ENCODE measurements around the gene CPNE7.
"Not testable (repeated sequence)": the region's sequence is repeated elsewhere in the genome, so short reads cannot be mapped to it uniquely, and the experiment has no call there.

CPNE7 gene

DNA sequence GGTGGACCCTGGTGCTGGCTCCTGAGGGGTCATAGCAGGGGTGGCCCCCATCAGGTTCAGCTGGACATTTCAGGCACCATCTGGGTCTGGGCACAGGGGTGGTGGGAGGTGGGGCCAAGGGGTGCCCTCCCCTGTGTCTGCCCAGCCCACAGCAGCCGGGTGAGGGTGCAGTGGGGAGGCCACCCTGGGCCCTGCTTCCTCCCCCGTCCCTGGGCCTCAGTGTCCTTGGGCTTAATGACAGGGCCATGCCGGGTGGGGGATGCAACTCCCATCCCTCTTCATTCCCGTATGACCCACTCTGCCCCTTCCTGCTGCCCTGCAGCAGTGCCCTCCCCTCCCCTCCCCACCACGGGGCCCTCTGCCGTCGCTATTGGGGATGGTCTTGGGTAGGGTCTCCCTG is 10.7 kb downstream of the CPNE7 start:
- no peak for DNase-seq

GRCh38 chr16:89586853-89587252 is 11.3 kb downstream of the CPNE7 start:
- DNase-seq = no peak

- DNase-seq = not testable (repeated sequence)
These were observed 12.1 kb downstream of the CPNE7 start for GRCh38 chr16:89587676-89588075.

GRCh38 chr16:89588413-89589109 is 13.0 kb downstream of the CPNE7 start:
- DNase-seq = no peak

- no peak for DNase-seq
These were observed 13.8 kb downstream of the CPNE7 start for GRCh38 chr16:89589241-89589926.

DNA sequence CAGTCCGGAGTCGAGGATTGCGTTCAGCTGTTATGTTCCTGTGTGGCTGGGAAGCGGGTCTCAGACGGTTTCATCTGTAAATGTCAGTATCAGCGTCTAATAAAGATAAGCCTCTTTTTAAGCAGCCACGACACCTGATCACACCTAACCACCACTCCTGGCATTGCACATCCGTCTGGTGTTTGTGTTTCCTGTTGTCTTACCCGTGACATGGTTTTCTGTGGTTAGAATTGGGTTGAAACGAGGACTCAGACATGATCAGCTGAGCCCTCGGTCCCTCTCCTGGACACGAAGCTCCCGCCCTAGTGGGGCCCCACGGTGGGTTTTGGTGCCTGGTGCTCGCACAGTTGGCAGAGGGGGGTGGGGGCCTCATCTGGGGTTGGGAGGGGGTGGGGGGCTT is 18.3 kb downstream of the CPNE7 start:
- no peak for DNase-seq

- DNase-seq = no peak
These were observed 19.9 kb downstream of the CPNE7 start for GRCh38 chr16:89595330-89596060.

- DNase-seq = no peak
These were observed 20.6 kb downstream of the CPNE7 start for GRCh38 chr16:89596061-89596689.

DNA sequence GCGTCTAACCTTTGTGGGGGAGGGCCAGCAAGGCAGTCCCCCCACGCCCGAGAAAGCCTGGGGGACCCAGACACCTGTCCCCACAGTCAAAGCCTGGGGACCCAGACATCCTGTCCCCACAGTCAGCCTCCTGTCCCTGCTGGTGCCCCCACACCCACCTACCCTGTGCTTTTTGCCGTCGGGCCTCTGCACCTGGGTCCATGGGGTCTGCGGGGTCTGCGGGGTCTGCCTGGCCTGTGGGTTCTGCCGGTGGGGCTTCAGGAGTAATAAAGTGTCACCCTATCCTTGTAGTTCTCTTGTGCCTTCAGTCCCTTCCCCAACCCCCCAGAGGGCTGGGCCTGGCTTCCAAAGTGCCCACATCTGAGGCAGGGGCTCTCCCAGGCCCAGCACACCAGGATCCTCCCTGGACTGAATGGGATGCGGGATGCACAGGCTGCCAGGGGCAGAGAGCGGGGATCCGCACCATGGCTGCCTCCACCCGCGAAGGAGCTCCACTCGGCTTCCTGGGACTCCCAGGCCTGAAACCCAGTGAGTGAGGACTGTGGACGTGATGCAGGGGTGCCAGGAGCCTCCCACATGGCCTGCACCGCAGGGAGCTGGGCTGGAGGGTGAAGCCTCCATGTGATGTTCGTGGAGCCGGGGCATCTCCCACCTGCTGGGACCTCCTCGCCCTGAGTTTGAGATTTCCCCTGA is 21.5 kb downstream of the CPNE7 start:
- DNase-seq = no peak

- DNase-seq = no peak
These were observed 22.6 kb downstream of the CPNE7 start for GRCh38 chr16:89598199-89598598.

DNA sequence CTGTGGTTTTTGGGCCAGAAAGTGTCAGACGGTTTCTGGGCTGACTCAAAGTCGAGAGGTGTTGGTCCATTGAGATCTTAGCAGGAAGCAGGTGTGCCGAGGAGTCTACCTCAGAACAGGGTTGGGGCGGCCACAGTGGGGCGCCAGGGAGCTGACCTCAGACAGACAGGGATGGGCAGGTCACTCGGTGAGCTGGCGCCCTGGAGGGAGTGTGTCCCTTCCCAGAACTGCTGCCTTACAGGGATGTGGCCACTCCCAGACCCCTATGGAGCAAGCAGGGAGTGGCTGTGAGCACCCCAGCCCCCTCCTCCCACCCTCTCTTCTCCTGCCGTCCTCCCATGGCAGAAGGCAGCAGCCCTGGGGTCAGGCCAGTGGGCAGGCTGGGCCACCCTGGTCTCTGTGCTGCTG is 23.9 kb downstream of the CPNE7 start:
- no peak for DNase-seq

DNA sequence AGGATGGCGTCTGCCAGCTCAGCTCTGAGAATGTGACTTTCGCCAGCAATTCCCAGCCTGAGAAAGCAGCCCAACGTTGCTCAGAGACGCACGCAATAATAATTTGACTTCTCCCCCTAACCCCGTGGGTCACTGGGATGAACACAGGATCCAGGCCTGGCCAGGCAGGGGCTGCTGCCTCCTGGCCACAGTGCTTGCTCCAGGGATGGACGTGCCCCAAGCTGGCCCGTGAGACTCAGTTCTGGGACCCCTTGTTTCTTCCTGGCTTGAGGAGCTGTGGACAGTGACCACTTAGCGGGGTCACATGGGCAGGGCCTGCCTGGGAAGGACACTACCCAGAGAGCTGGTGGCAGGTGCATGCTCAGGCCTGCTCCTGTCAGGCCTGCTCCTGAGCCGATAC is 24.3 kb downstream of the CPNE7 start:
- DNase-seq = no peak

DNA sequence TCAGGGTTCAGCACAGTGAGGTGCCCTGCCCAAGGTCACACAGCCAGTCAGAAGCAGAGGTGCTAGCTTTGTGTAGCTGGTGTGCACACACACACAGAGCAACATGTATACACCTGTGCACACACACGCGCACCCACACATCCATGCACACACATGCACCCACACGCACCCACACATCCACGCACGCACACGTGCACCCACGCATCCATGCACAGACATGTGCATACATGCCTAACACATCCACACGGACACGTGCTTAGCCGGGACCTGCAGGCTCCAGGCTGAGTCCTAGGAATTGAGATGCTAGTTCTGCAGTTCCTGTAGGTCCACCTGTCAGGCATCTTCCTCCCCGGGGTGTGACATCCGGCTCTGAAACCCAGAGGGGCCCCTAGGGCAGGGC is 24.9 kb downstream of the CPNE7 start:
- DNase-seq = no peak

DNA sequence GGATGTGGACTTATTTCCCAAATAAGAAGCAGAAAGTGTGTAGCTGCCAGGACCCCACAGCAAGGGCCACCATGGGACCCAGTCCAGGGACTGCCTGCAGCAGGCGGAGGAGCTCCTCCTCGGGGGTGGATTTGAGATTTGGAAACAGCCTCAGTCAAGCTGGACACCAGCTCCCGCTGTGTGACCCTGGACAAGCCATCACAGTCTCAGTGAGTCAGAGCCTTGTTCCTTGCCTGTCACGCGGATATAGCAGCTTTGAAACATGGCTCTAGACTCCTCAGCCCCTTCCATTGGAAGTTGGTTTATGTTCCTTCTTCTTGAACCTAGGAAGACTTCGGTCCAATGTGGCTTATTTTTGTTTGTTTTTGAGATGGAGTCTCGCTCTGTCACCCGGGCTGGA is 25.4 kb downstream of the CPNE7 start:
- DNase-seq = no peak

- DNase-seq = no peak
These were observed 26.3 kb downstream of the CPNE7 start for GRCh38 chr16:89601906-89602272.

GRCh38 chr16:89602273-89602951 is 26.9 kb downstream of the CPNE7 start:
- no peak for DNase-seq

GRCh38 chr16:89602952-89603590 is 27.5 kb downstream of the CPNE7 start:
- DNase-seq = no peak

GRCh38 chr16:89604764-89605163 is 29.2 kb downstream of the CPNE7 start:
- no peak for DNase-seq

GRCh38 chr16:89605186-89605970 is 29.8 kb downstream of the CPNE7 start:
- DNase-seq = no peak

GRCh38 chr16:89606006-89606405 is 30.4 kb downstream of the CPNE7 start:
- DNase-seq = no peak

GRCh38 chr16:89607453-89607852 is 31.9 kb downstream of the CPNE7 start:
- DNase-seq = no peak

All from NCI-H1436 treated with DMSO at 0.1 percent for 48 hours (cell line).